Duodenal mucosa (tissue), 2 donors: Measurements from ENCODE around the gene ADAP1.
"Not testable (repeated sequence)": the region's sequence is repeated elsewhere in the genome, so short reads cannot be mapped to it uniquely, and the experiment has no call there.

Experiments used
- H3K27ac ChIP-seq: one replicate; pipeline ENCODE4 v1.7.0; 2013; ENCODE audit warnings: low read depth, low read length
- H3K27me3 ChIP-seq, 2 donors: one replicate each; pipeline ENCODE4 v1.7.0; 2013; ENCODE audit warnings: low read length in 2 of 2, control low read depth in 1 of 2; ENCODE audit not compliant: insufficient read depth in 2 of 2, control insufficient read depth in 1 of 2
- H3K36me3 ChIP-seq, 2 donors: one replicate each; pipeline ENCODE4 v1.7.0; 2013; ENCODE audit warnings: low read length in 2 of 2, control low read depth in 1 of 2; ENCODE audit not compliant: insufficient read depth in 2 of 2, control insufficient read depth in 1 of 2
- H3K4me1 ChIP-seq, 2 donors: one replicate each; pipeline ENCODE4 v1.7.0; 2013; ENCODE audit warnings: low read length in 2 of 2, control low read depth in 1 of 2; ENCODE audit not compliant: insufficient read depth in 2 of 2, control insufficient read depth in 1 of 2
- H3K4me3 ChIP-seq, 2 donors: one replicate each; pipeline ENCODE4 v1.7.0; 2013; ENCODE audit warnings: low read length in 2 of 2, low read depth in 1 of 2
- H3K9ac ChIP-seq, 2 donors: one replicate each; pipeline ENCODE4 v1.7.0; 2013; ENCODE audit warnings: low read length in 2 of 2, low read depth in 1 of 2
- H3K9me3 ChIP-seq, 2 donors: one replicate each; pipeline ENCODE4 v1.7.0; 2013; ENCODE audit warnings: low read length in 2 of 2, control low read depth in 1 of 2; ENCODE audit not compliant: control insufficient read depth in 1 of 2

The ADAP1 gene

GRCh38 chr7:963236-964078 lies 9.0 kb upstream of the ADAP1 start:
- Histone ChIP-seq H3K4me3 (no peak overlapping the region), H3K27me3 (peaks cover 0 to 8% of the 10 kb centered on the region in 2 donors), H3K4me1 (peaks cover 13 to 22% of the 10 kb centered on the region in 2 donors), H3K27ac (no peak overlapping the region), H3K36me3 (peaks cover 16 to 20% of the 10 kb centered on the region in 2 donors), H3K9ac (no peak overlapping the region), H3K9me3 (no peaks in the 10 kb centered on the region)

- no peaks in the 10 kb centered on the region for H3K9me3 ChIP-seq
- H3K4me1 ChIP-seq: peaks cover 13 to 22% of the 10 kb centered on the region in 2 donors
- H3K9ac ChIP-seq: no peak overlapping the region
- H3K27me3 ChIP-seq: peaks cover 0 to 8% of the 10 kb centered on the region in 2 donors
- no peak overlapping the region for H3K27ac ChIP-seq
- peaks cover 9 to 10% of the 10 kb centered on the region in 2 donors for H3K36me3 ChIP-seq
- H3K4me3 ChIP-seq: no peak overlapping the region
Measured at GRCh38 chr7:962401-963081, 8.1 kb upstream of the ADAP1 start.

- H3K4me3 ChIP-seq: no peak overlapping the region
- peaks cover 2 to 4% of the 10 kb centered on the region in 2 donors for H3K36me3 ChIP-seq
- no peaks in the 10 kb centered on the region for H3K9me3 ChIP-seq
- H3K4me1 ChIP-seq: peaks cover 13 to 22% of the 10 kb centered on the region in 2 donors
- H3K9ac ChIP-seq: no peak overlapping the region
- H3K27ac ChIP-seq: no peak overlapping the region
- H3K27me3 ChIP-seq: peaks cover 0 to 8% of the 10 kb centered on the region in 2 donors
Measured at GRCh38 chr7:961546-962400, 7.3 kb upstream of the ADAP1 start.

GRCh38 chr7:960972-961371 lies 6.5 kb upstream of the ADAP1 start:
- peaks cover 13 to 22% of the 10 kb centered on the region in 2 donors for H3K4me1 ChIP-seq
- not testable (repeated sequence) for H3K27ac ChIP-seq, H3K36me3 ChIP-seq, H3K9me3 ChIP-seq, H3K27me3 ChIP-seq, H3K9ac ChIP-seq, H3K4me3 ChIP-seq

GRCh38 chr7:960269-960871 lies 5.9 kb upstream of the ADAP1 start:
- H3K9me3 ChIP-seq: no peaks in the 10 kb centered on the region
- no peaks in the 10 kb centered on the region for H3K36me3 ChIP-seq
- peaks cover 11 to 20% of the 10 kb centered on the region in 2 donors for H3K4me1 ChIP-seq
- no peak overlapping the region for H3K4me3 ChIP-seq
- no peak overlapping the region for H3K9ac ChIP-seq
- peaks cover 0 to 8% of the 10 kb centered on the region in 2 donors for H3K27me3 ChIP-seq
- H3K27ac ChIP-seq: no peak overlapping the region

- H3K27ac ChIP-seq: not testable (repeated sequence)
- H3K4me1 ChIP-seq: peaks cover 6 to 14% of the 10 kb centered on the region in 2 donors
Measured at GRCh38 chr7:959740-960139, 5.3 kb upstream of the ADAP1 start.

GRCh38 chr7:959271-959670 lies 4.8 kb upstream of the ADAP1 start:
- Histone ChIP-seq H3K27ac (no peak overlapping the region), H3K27me3 (peaks cover 0 to 8% of the 10 kb centered on the region in 2 donors), H3K9me3 (no peaks in the 10 kb centered on the region)

More at GRCh38 chr7:959740-960139, 5.3 kb upstream of the ADAP1 start:
- H3K36me3 ChIP-seq, H3K27me3 ChIP-seq, H3K9ac ChIP-seq, H3K4me3 ChIP-seq, H3K9me3 ChIP-seq: not testable (repeated sequence)

GRCh38 chr7:958221-959200 lies 4.0 kb upstream of the ADAP1 start:
- Histone ChIP-seq H3K9me3 (no peaks in the 10 kb centered on the region), H3K4me3 (no peak overlapping the region), H3K9ac (no peak overlapping the region), H3K36me3 (no peaks in the 10 kb centered on the region), H3K27ac (no peak overlapping the region), H3K27me3 (peaks cover 0 to 4% of the 10 kb centered on the region in 2 donors), H3K4me1 (peaks cover 0 to 2% of the 10 kb centered on the region in 2 donors)

More at GRCh38 chr7:959271-959670, 4.8 kb upstream of the ADAP1 start:
- H3K4me1 ChIP-seq: peaks cover under 1 to 9% of the 10 kb centered on the region in 2 donors
- H3K9ac ChIP-seq: no peak overlapping the region
- H3K4me3 ChIP-seq: no peak overlapping the region
- no peaks in the 10 kb centered on the region for H3K36me3 ChIP-seq
